H1 (cell line): ENCODE results near the gene NEDD4L.

Experiments
- ATF2 ChIP-seq: IDR thresholded peaks from 2 replicates; pipeline ENCODE4 v1.6.1; 2012; ENCODE audit warnings: low read length, inconsistent platforms
- CHD2 ChIP-seq: IDR thresholded peaks from 2 replicates; pipeline ENCODE4 v1.6.1; 2012; ENCODE audit warnings: low read length, improper control_type of control experiment
- CREB1 ChIP-seq: IDR thresholded peaks from 2 replicates; pipeline ENCODE4 v1.6.1; 2012; ENCODE audit warnings: inconsistent platforms
- CTCF ChIP-seq, 3 experiments: IDR thresholded peaks; 1 replicate in 2 of 3; 2 replicates in 1 of 3; pipeline versions ENCODE4 v1.5.1 to v1.6.1; 2011; ENCODE audit warnings: low read length in 3 of 3, mild to moderate bottlenecking in 3 of 3, inconsistent platforms in 2 of 3, low read depth in 1 of 3, moderate library complexity in 1 of 3; ENCODE audit not compliant: insufficient read depth in 1 of 3; ENCODE audit errors: control extremely low read depth in 1 of 3
- EGR1 ChIP-seq: IDR thresholded peaks from 2 replicates; pipeline ENCODE4 v1.6.1; 2011; ENCODE audit warnings: low read depth, low read length, borderline replicate concordance
- EP300 ChIP-seq, 2 experiments: IDR thresholded peaks; 1 replicate in 1 of 2; 2 replicates in 1 of 2; pipeline ENCODE4 v1.6.1; 2011 to 2012; ENCODE audit warnings: low read depth in 2 of 2, low read length in 2 of 2, mild to moderate bottlenecking in 2 of 2, borderline replicate concordance in 1 of 2, inconsistent platforms in 1 of 2, moderate library complexity in 1 of 2
- GABPA ChIP-seq: IDR thresholded peaks from 2 replicates; pipeline ENCODE4 v1.6.1; 2011; ENCODE audit warnings: mild to moderate bottlenecking, low read length, moderate library complexity, borderline replicate concordance; ENCODE audit not compliant: insufficient read depth
- JUND ChIP-seq: IDR thresholded peaks from 2 replicates; pipeline ENCODE4 v1.6.1; 2011; ENCODE audit warnings: mild to moderate bottlenecking, improper control_type of control experiment, low read length
- MAX ChIP-seq: IDR thresholded peaks from 2 replicates; pipeline ENCODE4 v1.6.1; 2012; ENCODE audit warnings: inconsistent platforms
- POLR2A ChIP-seq, 2 experiments: IDR thresholded peaks; 1 replicate in 1 of 2; 2 replicates in 1 of 2; pipeline ENCODE4 v1.6.1; 2011; ENCODE audit warnings: low read depth in 2 of 2, low read length in 2 of 2, mild to moderate bottlenecking in 2 of 2; ENCODE audit errors: control extremely low read depth in 1 of 2
- POLR2AphosphoS5 ChIP-seq: IDR thresholded peaks from 2 replicates; pipeline ENCODE4 v1.6.1; 2011; ENCODE audit warnings: low read depth, low read length

GRCh38 chr18:58224425-58224750 lies 180.4 kb downstream of the NEDD4L start:
- TF ChIP-seq MAX = no peak
- no peak for TF ChIP-seq POLR2A (IDR thresholded peaks at IDR 0.05; ENCODE audit: control extremely low read depth in 1 of 2, low read depth in 2 of 2, low read length in 2 of 2)
- no peak for TF ChIP-seq CTCF (IDR thresholded peaks at IDR 0.05; ENCODE audit: control extremely low read depth in 1 of 3, insufficient read depth in 1 of 3, low read depth in 1 of 3, low read length in 3 of 3)
- TF ChIP-seq GABPA = no peak
- TF ChIP-seq JUND = no peak
- TF ChIP-seq CHD2 = no peak
- TF ChIP-seq CREB1 = no peak
- no peak for TF ChIP-seq ATF2
- TF ChIP-seq POLR2AphosphoS5 = no peak
- no peak for TF ChIP-seq EP300 (IDR thresholded peaks at IDR 0.05; ENCODE audit: borderline replicate concordance in 1 of 2, low read depth in 2 of 2, low read length in 2 of 2)
- TF ChIP-seq EGR1 = no peak
